ENCODE measurements around the gene MYCN.

MYCN gene

GRCh38 chr2:15979759-15980604, 39.6 kb downstream of the MYCN start:
- H3K27ac Mint-ChIP-seq = no peak overlapping the region
- H3K27me3 Mint-ChIP-seq = no peaks in the 10 kb centered on the region
- H3K36me3 Mint-ChIP-seq (ENCODE audit: low read depth) = no peaks in the 10 kb centered on the region
- H3K4me3 Mint-ChIP-seq = no peak overlapping the region
- H3K4me1 Mint-ChIP-seq (ENCODE audit: low read depth) = peaks cover 6% of the 10 kb centered on the region
- H3K9me3 Mint-ChIP-seq = no peaks in the 10 kb centered on the region

GRCh38 chr2:15980605-15981098, 40.3 kb downstream of the MYCN start:
- H3K27ac Mint-ChIP-seq = no peak overlapping the region
- H3K4me3 Mint-ChIP-seq = no peak overlapping the region
- peaks cover 6% of the 10 kb centered on the region for H3K4me1 Mint-ChIP-seq (ENCODE audit: low read depth)
- no peaks in the 10 kb centered on the region for H3K27me3 Mint-ChIP-seq
- no peaks in the 10 kb centered on the region for H3K36me3 Mint-ChIP-seq (ENCODE audit: low read depth)
- H3K9me3 Mint-ChIP-seq = no peaks in the 10 kb centered on the region

- Mint-ChIP-seq H3K36me3 (ENCODE audit: low read depth) (no peaks in the 10 kb centered on the region), H3K27me3 (no peaks in the 10 kb centered on the region)
Measured at GRCh38 chr2:15981646-15982045, 41.3 kb downstream of the MYCN start.

GRCh38 chr2:15982285-15983044, 42.1 kb downstream of the MYCN start:
- Mint-ChIP-seq H3K27ac (no peak overlapping the region), H3K27me3 (no peaks in the 10 kb centered on the region)

More at GRCh38 chr2:15981646-15982045, 41.3 kb downstream of the MYCN start:
- no peak overlapping the region for H3K27ac Mint-ChIP-seq
- H3K4me3 Mint-ChIP-seq = no peak overlapping the region
- peaks cover 6% of the 10 kb centered on the region for H3K4me1 Mint-ChIP-seq (ENCODE audit: low read depth)
- no peaks in the 10 kb centered on the region for H3K9me3 Mint-ChIP-seq

GRCh38 chr2:15983496-15983895, 43.1 kb downstream of the MYCN start:
- Mint-ChIP-seq H3K4me1 (ENCODE audit: low read depth) (peaks cover 6% of the 10 kb centered on the region), H3K27ac (no peak overlapping the region), H3K36me3 (ENCODE audit: low read depth) (no peaks in the 10 kb centered on the region), H3K4me3 (no peak overlapping the region), H3K9me3 (no peaks in the 10 kb centered on the region), H3K27me3 (no peaks in the 10 kb centered on the region)

More at GRCh38 chr2:15982285-15983044, 42.1 kb downstream of the MYCN start:
- no peak overlapping the region for H3K4me3 Mint-ChIP-seq
- H3K36me3 Mint-ChIP-seq (ENCODE audit: low read depth) = no peaks in the 10 kb centered on the region
- peaks cover 6% of the 10 kb centered on the region for H3K4me1 Mint-ChIP-seq (ENCODE audit: low read depth)
- H3K9me3 Mint-ChIP-seq = no peaks in the 10 kb centered on the region

- Mint-ChIP-seq H3K4me1 (ENCODE audit: low read depth) (peaks cover 6% of the 10 kb centered on the region), H3K27ac (no peak overlapping the region), H3K9me3 (no peaks in the 10 kb centered on the region), H3K27me3 (no peaks in the 10 kb centered on the region), H3K4me3 (no peak overlapping the region), H3K36me3 (ENCODE audit: low read depth) (no peaks in the 10 kb centered on the region)
Measured at GRCh38 chr2:15984368-15985255, 44.3 kb downstream of the MYCN start.

- Mint-ChIP-seq H3K4me3 (no peak overlapping the region), H3K9me3 (no peaks in the 10 kb centered on the region), H3K36me3 (ENCODE audit: low read depth) (no peaks in the 10 kb centered on the region), H3K4me1 (ENCODE audit: low read depth) (peaks cover 6% of the 10 kb centered on the region), H3K27me3 (no peaks in the 10 kb centered on the region), H3K27ac (no peak overlapping the region)
Measured at GRCh38 chr2:15985531-15985930, 45.2 kb downstream of the MYCN start.

- Mint-ChIP-seq H3K9me3 (no peaks in the 10 kb centered on the region), H3K4me1 (ENCODE audit: low read depth) (peaks cover 6% of the 10 kb centered on the region), H3K36me3 (ENCODE audit: low read depth) (no peaks in the 10 kb centered on the region), H3K4me3 (no peak overlapping the region), H3K27me3 (no peaks in the 10 kb centered on the region), H3K27ac (no peak overlapping the region)
Measured at GRCh38 chr2:15986068-15986560, 45.8 kb downstream of the MYCN start.

GRCh38 chr2:15986644-15987043, 46.3 kb downstream of the MYCN start:
- Mint-ChIP-seq H3K4me3 (no peak overlapping the region), H3K36me3 (ENCODE audit: low read depth) (no peaks in the 10 kb centered on the region), H3K27me3 (no peaks in the 10 kb centered on the region), H3K9me3 (no peaks in the 10 kb centered on the region), H3K4me1 (ENCODE audit: low read depth) (peaks cover 6% of the 10 kb centered on the region), H3K27ac (no peak overlapping the region)

- no peak overlapping the region for H3K4me3 Mint-ChIP-seq
- H3K27me3 Mint-ChIP-seq = no peaks in the 10 kb centered on the region
- H3K9me3 Mint-ChIP-seq = no peaks in the 10 kb centered on the region
- no peak overlapping the region for H3K27ac Mint-ChIP-seq
- H3K4me1 Mint-ChIP-seq (ENCODE audit: low read depth) = no peaks in the 10 kb centered on the region
- H3K36me3 Mint-ChIP-seq (ENCODE audit: low read depth) = no peaks in the 10 kb centered on the region
Measured at GRCh38 chr2:15988733-15989132, 48.4 kb downstream of the MYCN start.

GRCh38 chr2:15989559-15989958, 49.2 kb downstream of the MYCN start:
- no peak overlapping the region for H3K4me3 Mint-ChIP-seq
- no peaks in the 10 kb centered on the region for H3K4me1 Mint-ChIP-seq (ENCODE audit: low read depth)
- H3K27me3 Mint-ChIP-seq = no peaks in the 10 kb centered on the region
- no peaks in the 10 kb centered on the region for H3K9me3 Mint-ChIP-seq
- H3K27ac Mint-ChIP-seq = no peak overlapping the region
- no peaks in the 10 kb centered on the region for H3K36me3 Mint-ChIP-seq (ENCODE audit: low read depth)

- no peaks in the 10 kb centered on the region for H3K36me3 Mint-ChIP-seq (ENCODE audit: low read depth)
- no peaks in the 10 kb centered on the region for H3K4me1 Mint-ChIP-seq (ENCODE audit: low read depth)
- no peaks in the 10 kb centered on the region for H3K9me3 Mint-ChIP-seq
Measured at GRCh38 chr2:15990151-15991101, 50.1 kb downstream of the MYCN start.

GRCh38 chr2:15991231-15991630, 50.9 kb downstream of the MYCN start:
- no peak overlapping the region for H3K27ac Mint-ChIP-seq
- H3K36me3 Mint-ChIP-seq (ENCODE audit: low read depth) = no peaks in the 10 kb centered on the region

More at GRCh38 chr2:15990151-15991101, 50.1 kb downstream of the MYCN start:
- Mint-ChIP-seq H3K27me3 (no peaks in the 10 kb centered on the region), H3K27ac (no peak overlapping the region), H3K4me3 (no peak overlapping the region)

More at GRCh38 chr2:15991231-15991630, 50.9 kb downstream of the MYCN start:
- Mint-ChIP-seq H3K9me3 (no peaks in the 10 kb centered on the region), H3K27me3 (no peaks in the 10 kb centered on the region), H3K4me1 (ENCODE audit: low read depth) (no peaks in the 10 kb centered on the region), H3K4me3 (no peak overlapping the region)
